ENCODE data around the gene NOL3. TPM values are rescaled to one million over a fixed set of nuclear protein-coding genes. Genes with fewer than 3 reads are reported as not detected.

The NOL3 gene
- total RNA-seq, 1 donor from 2014 or later, result 8.4 TPM

- Mint-ChIP-seq H3K4me3 (no peak overlapping the region), H3K27me3 (peaks cover 82% of the 10 kb centered on the region)
Measured at GRCh38 chr16:67166598-67167168, 3.7 kb upstream of the NOL3 start.

GRCh38 chr16:67167588-67167987 lies 2.8 kb upstream of the NOL3 start:
- H3K27ac Mint-ChIP-seq, result no peak overlapping the region
- no peak for TF ChIP-seq CTCF (conservative IDR thresholded peaks at IDR 0.05)
- no peak overlapping the region for H3K4me3 Mint-ChIP-seq
- no peaks in the 10 kb centered on the region for H3K9me3 Mint-ChIP-seq
- no peaks in the 10 kb centered on the region for H3K36me3 Mint-ChIP-seq
- no peak for DNase-seq (ENCODE audit: extremely low spot score, unreplicated experiment)
- peaks cover 81% of the 10 kb centered on the region for H3K27me3 Mint-ChIP-seq
- H3K4me1 Mint-ChIP-seq (ENCODE audit: unreplicated experiment), result peaks cover 14% of the 10 kb centered on the region

More at GRCh38 chr16:67166598-67167168, 3.7 kb upstream of the NOL3 start:
- TF ChIP-seq CTCF (conservative IDR thresholded peaks at IDR 0.05), result no peak
- Mint-ChIP-seq H3K36me3 (no peaks in the 10 kb centered on the region), H3K27ac (no peak overlapping the region), H3K9me3 (no peaks in the 10 kb centered on the region), H3K4me1 (ENCODE audit: unreplicated experiment) (peaks cover 14% of the 10 kb centered on the region)
- DNase-seq (ENCODE audit: extremely low spot score, unreplicated experiment), result no peak

GRCh38 chr16:67169011-67169451 lies 1.3 kb upstream of the NOL3 start:
- Mint-ChIP-seq H3K27ac (no peak overlapping the region), H3K27me3 (peaks cover 87% of the 10 kb centered on the region), H3K9me3 (no peaks in the 10 kb centered on the region), H3K36me3 (no peaks in the 10 kb centered on the region), H3K4me3 (peak overlapping the region; percentile 31), H3K4me1 (ENCODE audit: unreplicated experiment) (peaks cover 24% of the 10 kb centered on the region)
- TF ChIP-seq CTCF (conservative IDR thresholded peaks at IDR 0.05), result no peak
- DNase-seq (ENCODE audit: extremely low spot score, unreplicated experiment), result no peak

GRCh38 chr16:67169642-67170167 lies 633 bp upstream of the NOL3 start:
- no peak for DNase-seq (ENCODE audit: extremely low spot score, unreplicated experiment)
- H3K4me3 Mint-ChIP-seq, result peak overlapping the region; percentile 88
- H3K9me3 Mint-ChIP-seq, result no peaks in the 10 kb centered on the region
- H3K27me3 Mint-ChIP-seq, result peaks cover 84% of the 10 kb centered on the region
- peak; percentile 85 for TF ChIP-seq CTCF (conservative IDR thresholded peaks at IDR 0.05)
- peak overlapping the region; percentile 88 for H3K27ac Mint-ChIP-seq
- H3K36me3 Mint-ChIP-seq, result no peaks in the 10 kb centered on the region
- H3K4me1 Mint-ChIP-seq (ENCODE audit: unreplicated experiment), result peaks cover 24% of the 10 kb centered on the region

- H3K9me3 Mint-ChIP-seq, result no peaks in the 10 kb centered on the region
- no peak for TF ChIP-seq CTCF (conservative IDR thresholded peaks at IDR 0.05)
- peaks cover 81% of the 10 kb centered on the region for H3K27me3 Mint-ChIP-seq
- H3K4me3 Mint-ChIP-seq, result peak overlapping the region; percentile 88
- H3K36me3 Mint-ChIP-seq, result no peaks in the 10 kb centered on the region
- peaks cover 24% of the 10 kb centered on the region for H3K4me1 Mint-ChIP-seq (ENCODE audit: unreplicated experiment)
- H3K27ac Mint-ChIP-seq, result peak overlapping the region; percentile 88
- no peak for DNase-seq (ENCODE audit: extremely low spot score, unreplicated experiment)
Measured at GRCh38 chr16:67170949-67171649, 761 bp downstream of the NOL3 start.
